HepG2 (cell line): Measurements from ENCODE around the gene FAM229A. TPM values are rescaled to one million over a fixed set of nuclear protein-coding genes. Genes with fewer than 3 reads are reported as not detected.

ENCODE experiments used
- ARNT2 ChIP-seq: sonication (generic); formaldehyde crosslinking; IDR thresholded peaks from 2 replicates; pipeline ENCODE4 v1.8.0; 2022; ENCODE audit warnings: mild to moderate bottlenecking, low read depth, missing genetic modification reagents, moderate library complexity
- ELF1 ChIP-seq: sonication (generic); formaldehyde crosslinking; IDR thresholded peaks from 2 replicates; pipeline ENCODE4 v1.4.0; 2020; ENCODE audit warnings: missing genetic modification reagents
- HMG20B ChIP-seq: conservative IDR thresholded peaks from 2 replicates; pipeline ENCODE4 v1.6.1; 2016; ENCODE audit warnings: missing genetic modification reagents, missing compliant biosample characterization
- KDM5B ChIP-seq: sonication (generic); formaldehyde crosslinking; IDR thresholded peaks from 2 replicates; pipeline ENCODE4 v1.4.0; 2020; ENCODE audit warnings: missing genetic modification reagents, mild to moderate bottlenecking, borderline replicate concordance
- MZF1 ChIP-seq: sonication (generic); formaldehyde crosslinking; IDR thresholded peaks from 2 replicates; pipeline ENCODE4 v1.8.1; 2023; ENCODE audit warnings: mild to moderate bottlenecking, missing genetic modification reagents, borderline replicate concordance
- POLR2AphosphoS5 ChIP-seq: IDR thresholded peaks from 2 replicates; pipeline ENCODE4 v1.6.1; 2012; ENCODE audit warnings: low read depth, low read length
- RBM22 ChIP-seq: fragments of 200-400 bp; formaldehyde crosslinking; optimal IDR thresholded peaks from 2 replicates; pipeline ENCODE3; 2017; ENCODE audit warnings: mild to moderate bottlenecking, low read length, moderate library complexity
- SALL1 ChIP-seq: sonication (generic); formaldehyde crosslinking; IDR thresholded peaks from 2 replicates; pipeline ENCODE4 v1.8.0; 2022; ENCODE audit warnings: mild to moderate bottlenecking, missing genetic modification reagents
- SRF ChIP-seq: IDR thresholded peaks from 2 replicates; pipeline ENCODE4 v1.6.1; 2011; ENCODE audit warnings: mild to moderate bottlenecking, low read depth, low read length, moderate library complexity
- ZFP91 ChIP-seq: sonication (generic); formaldehyde crosslinking; IDR thresholded peaks from 2 replicates; pipeline ENCODE4 v1.9.0; 2022; ENCODE audit warnings: missing genetic modification reagents, mild to moderate bottlenecking, borderline replicate concordance
- ZNF235 ChIP-seq: sonication (generic); formaldehyde crosslinking; IDR thresholded peaks from 2 replicates; pipeline ENCODE4 v1.8.1; 2023; ENCODE audit warnings: mild to moderate bottlenecking, missing genetic modification reagents, borderline replicate concordance
- ZNF260 ChIP-seq: sonication (generic); formaldehyde crosslinking; IDR thresholded peaks from 2 replicates; pipeline ENCODE4 v1.4.0; 2020; ENCODE audit warnings: missing genetic modification reagents, low read depth, mild to moderate bottlenecking, borderline replicate concordance
- ZNF441 ChIP-seq: sonication (generic); formaldehyde crosslinking; IDR thresholded peaks from 2 replicates; pipeline ENCODE4 v1.7.0; 2021; ENCODE audit warnings: missing genetic modification reagents, borderline replicate concordance
- ZNF558 ChIP-seq: sonication (generic); formaldehyde crosslinking; IDR thresholded peaks from 2 replicates; pipeline ENCODE4 v1.9.0; 2022; ENCODE audit warnings: mild to moderate bottlenecking, missing genetic modification reagents, borderline replicate concordance
- ZZZ3 ChIP-seq: sonication (generic); formaldehyde crosslinking; IDR thresholded peaks from 2 replicates; pipeline ENCODE4 v1.4.0; 2020; ENCODE audit warnings: missing genetic modification reagents, mild to moderate bottlenecking, borderline replicate concordance
- polyA plus RNA-seq, 8 experiments: library from polyadenylated mRNA; depleted of rRNA in 3 of 8; stranded (reverse) in 7 of 8; unstranded in 1 of 8; fragments of >200 nt; fragmentation: Illumina TruSeq in 4 of 8; extraction: Trizol in 4 of 8; gene quantifications; 2 replicates each; pipeline versions ENCODE4 v1.2.1 to v1.2.3, GENCODE V29; 2011 to 2016; ENCODE audit warnings: low read depth in 4 of 8, missing spikeins in 1 of 8, mixed read lengths in 1 of 8; ENCODE audit not compliant: insufficient read depth in 1 of 8
- total RNA-seq, 5 experiments: library from RNA; depleted of rRNA; stranded (reverse); fragments of >200 nt; fragmentation: Illumina TruSeq; extraction: Trizol; gene quantifications; 2 replicates each; pipeline ENCODE4 v1.2.3, GENCODE V29; 2016; ENCODE audit warnings: low read depth in 1 of 5
- TF ChIP-seq, protein P1 (sequence below): IDR thresholded peaks from 2 replicates; pipeline ENCODE4 v1.6.1; 2016; ENCODE audit warnings: control low read depth

The FAM229A gene
- total and polyA plus RNA-seq, 2 of the 13 experiments (the other 11 are each of a cell fraction or from before 2014, with no cell fraction given), result 3.2 to 17.6 TPM

GRCh38 chr1:32334864-32335534 is 27.3 kb downstream of the FAM229A start (continued):
- TF ChIP-seq ZFP91 (CRISPR knock-in tag) (no peak; the same call in 1 of the 2 replicates), ZNF558 (CRISPR knock-in tag) (no peak), ZNF441 (CRISPR knock-in tag) (no peak), SRF (no peak), RBM22 (peak; percentile 10), ARNT2 (no peak), ZNF260 (CRISPR knock-in tag) (no peak), HMG20B (CRISPR knock-in tag) (0 out of 2 replicates have a peak, but pooled peaks have one; percentile 12), MZF1 (no peak), POLR2AphosphoS5 (no peak), ZZZ3 (CRISPR knock-in tag) (no peak), ELF1 (CRISPR knock-in tag) (no peak), ZNF235 (CRISPR knock-in tag) (no peak; the same call in 1 of the 2 replicates), KDM5B (CRISPR knock-in tag) (peak; percentile 31; the same call in 1 of the 2 replicates), SALL1 (peak; percentile 65)
- TF ChIP-seq, protein P1, sequence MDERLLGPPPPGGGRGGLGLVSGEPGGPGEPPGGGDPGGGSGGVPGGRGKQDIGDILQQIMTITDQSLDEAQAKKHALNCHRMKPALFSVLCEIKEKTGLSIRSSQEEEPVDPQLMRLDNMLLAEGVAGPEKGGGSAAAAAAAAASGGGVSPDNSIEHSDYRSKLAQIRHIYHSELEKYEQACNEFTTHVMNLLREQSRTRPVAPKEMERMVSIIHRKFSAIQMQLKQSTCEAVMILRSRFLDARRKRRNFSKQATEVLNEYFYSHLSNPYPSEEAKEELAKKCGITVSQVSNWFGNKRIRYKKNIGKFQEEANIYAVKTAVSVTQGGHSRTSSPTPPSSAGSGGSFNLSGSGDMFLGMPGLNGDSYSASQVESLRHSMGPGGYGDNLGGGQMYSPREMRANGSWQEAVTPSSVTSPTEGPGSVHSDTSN (CRISPR knock-in tag), result no peak
- TF ChIP-seq, all 625 proteins: peak for 88
